ENCODE results near the gene MRPS23.

MRPS23 gene

GRCh38 chr17:57832314-57833178 is 17.3 kb downstream of the MRPS23 start:
- peak; percentile 14 for ATAC-seq (replicated peaks)
- no peak for DNase-seq
- Mint-ChIP-seq H3K36me3 (ENCODE audit: insufficient read depth) (peaks cover 11% of the 10 kb centered on the region), H3K27ac (no peak overlapping the region), H3K27me3 (no peaks in the 10 kb centered on the region), H3K4me3 (no peak overlapping the region), H3K4me1 (ENCODE audit: low read depth in 2 of 2) (peaks cover 0 to 4% of the 10 kb centered on the region in 2 donors), H3K9me3 (no peaks in the 10 kb centered on the region)

DNA sequence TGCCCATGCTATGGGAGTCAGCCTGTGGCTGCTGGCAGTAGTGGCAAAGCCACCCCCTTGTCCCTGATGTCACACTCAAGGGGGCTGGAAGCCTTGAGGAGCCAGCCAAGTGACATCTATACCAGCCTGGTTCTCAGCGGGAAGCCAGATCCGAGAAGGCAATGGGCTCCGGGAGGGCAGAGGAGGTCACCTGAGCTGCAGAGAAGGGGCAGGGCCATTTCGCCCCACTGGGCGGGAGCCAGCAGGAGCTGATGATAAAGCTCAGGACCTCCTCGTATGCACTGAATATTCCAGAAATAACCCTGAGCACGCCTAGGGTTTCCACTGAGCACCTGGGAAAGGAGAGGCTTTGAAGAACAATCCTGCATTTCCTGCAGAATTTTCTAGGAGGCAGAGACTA is 19.0 kb downstream of the MRPS23 start:
- Mint-ChIP-seq H3K36me3 (ENCODE audit: insufficient read depth) (peaks cover 4% of the 10 kb centered on the region), H3K9me3 (no peaks in the 10 kb centered on the region), H3K27ac (no peak overlapping the region), H3K27me3 (no peaks in the 10 kb centered on the region), H3K4me1 (ENCODE audit: low read depth in 2 of 2) (peaks cover 0 to 4% of the 10 kb centered on the region in 2 donors), H3K4me3 (no peak overlapping the region)
- no peak for ATAC-seq (replicated peaks)
- no peak for DNase-seq

- H3K27ac Mint-ChIP-seq: no peak overlapping the region
- no peaks in the 10 kb centered on the region for H3K36me3 Mint-ChIP-seq (ENCODE audit: insufficient read depth)
- DNase-seq: no peak
- ATAC-seq (replicated peaks): no peak
- no peak overlapping the region for H3K4me3 Mint-ChIP-seq
- no peaks in the 10 kb centered on the region for H3K9me3 Mint-ChIP-seq
- peaks cover 4 to 8% of the 10 kb centered on the region in 2 donors for H3K27me3 Mint-ChIP-seq
- H3K4me1 Mint-ChIP-seq (ENCODE audit: low read depth in 2 of 2): no peaks in the 10 kb centered on the region
These were observed 26.1 kb downstream of the MRPS23 start for GRCh38 chr17:57823469-57824401.

GRCh38 chr17:57819867-57820266 is 30.0 kb downstream of the MRPS23 start:
- H3K4me3 Mint-ChIP-seq: no peak overlapping the region
- H3K27me3 Mint-ChIP-seq: peaks cover 22 to 43% of the 10 kb centered on the region in 2 donors
- H3K9me3 Mint-ChIP-seq: no peaks in the 10 kb centered on the region
- H3K36me3 Mint-ChIP-seq (ENCODE audit: insufficient read depth): no peaks in the 10 kb centered on the region
- ATAC-seq (replicated peaks): no peak
- no peaks in the 10 kb centered on the region for H3K4me1 Mint-ChIP-seq (ENCODE audit: low read depth in 2 of 2)
- no peak overlapping the region for H3K27ac Mint-ChIP-seq
- no peak for DNase-seq

DNA sequence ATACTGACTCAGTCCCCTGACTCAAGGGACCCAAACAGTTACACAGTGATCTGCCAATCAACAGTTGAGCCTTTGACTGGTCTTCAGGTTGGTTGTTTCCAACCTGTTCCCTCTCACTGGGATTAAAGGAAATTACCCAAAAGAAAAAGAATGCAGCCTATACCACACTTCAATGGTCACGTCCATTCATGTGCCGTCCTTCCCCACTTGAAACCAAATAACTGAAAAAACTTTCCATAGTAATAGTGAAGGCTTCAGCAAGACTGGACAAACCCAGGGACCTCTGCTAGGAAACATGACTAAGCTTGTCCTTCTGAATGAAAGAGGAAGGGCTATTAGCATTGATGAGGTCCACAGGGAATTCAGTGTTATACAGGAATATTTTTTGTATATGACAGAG is 30.6 kb downstream of the MRPS23 start:
- Mint-ChIP-seq H3K9me3 (no peaks in the 10 kb centered on the region), H3K4me3 (no peak overlapping the region), H3K27ac (no peak overlapping the region), H3K36me3 (ENCODE audit: insufficient read depth) (no peaks in the 10 kb centered on the region), H3K27me3 (peaks cover 22 to 49% of the 10 kb centered on the region in 2 donors), H3K4me1 (ENCODE audit: low read depth in 2 of 2) (no peaks in the 10 kb centered on the region)
- ATAC-seq (replicated peaks): no peak
- no peak for DNase-seq

- Mint-ChIP-seq H3K27ac (no peak overlapping the region), H3K27me3 (peaks cover 22 to 57% of the 10 kb centered on the region in 2 donors), H3K36me3 (ENCODE audit: insufficient read depth) (no peaks in the 10 kb centered on the region), H3K4me3 (no peak overlapping the region), H3K4me1 (ENCODE audit: low read depth in 2 of 2) (no peaks in the 10 kb centered on the region), H3K9me3 (no peaks in the 10 kb centered on the region)
- ATAC-seq (replicated peaks) (no peak), DNase-seq (no peak)
These were observed 31.8 kb downstream of the MRPS23 start for GRCh38 chr17:57818066-57818465.

DNA sequence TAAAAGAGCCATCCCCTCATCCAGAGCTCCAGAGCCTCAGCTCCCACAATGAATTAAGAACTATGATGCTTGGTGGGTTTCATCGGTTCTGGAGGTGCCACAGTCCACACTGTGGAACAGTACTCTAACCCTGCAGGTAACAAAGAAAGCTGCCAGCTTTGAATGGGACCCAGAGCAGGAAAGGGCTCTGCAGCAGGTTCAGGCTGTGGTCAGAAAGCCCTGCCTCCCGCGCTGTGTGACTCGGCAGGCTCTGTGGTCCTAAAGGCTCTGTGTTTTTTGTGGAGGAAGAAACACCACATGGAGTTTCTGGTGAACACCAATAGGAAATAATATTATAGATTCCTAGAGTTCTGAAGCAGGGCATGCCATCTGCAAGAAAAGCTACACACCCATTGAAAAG is 32.5 kb downstream of the MRPS23 start:
- no peak for DNase-seq
- ATAC-seq (replicated peaks): no peak
- Mint-ChIP-seq H3K27me3 (peaks cover 22 to 57% of the 10 kb centered on the region in 2 donors), H3K36me3 (ENCODE audit: insufficient read depth) (no peaks in the 10 kb centered on the region), H3K9me3 (no peaks in the 10 kb centered on the region), H3K27ac (no peak overlapping the region), H3K4me3 (no peak overlapping the region), H3K4me1 (ENCODE audit: low read depth in 2 of 2) (no peaks in the 10 kb centered on the region)

DNA sequence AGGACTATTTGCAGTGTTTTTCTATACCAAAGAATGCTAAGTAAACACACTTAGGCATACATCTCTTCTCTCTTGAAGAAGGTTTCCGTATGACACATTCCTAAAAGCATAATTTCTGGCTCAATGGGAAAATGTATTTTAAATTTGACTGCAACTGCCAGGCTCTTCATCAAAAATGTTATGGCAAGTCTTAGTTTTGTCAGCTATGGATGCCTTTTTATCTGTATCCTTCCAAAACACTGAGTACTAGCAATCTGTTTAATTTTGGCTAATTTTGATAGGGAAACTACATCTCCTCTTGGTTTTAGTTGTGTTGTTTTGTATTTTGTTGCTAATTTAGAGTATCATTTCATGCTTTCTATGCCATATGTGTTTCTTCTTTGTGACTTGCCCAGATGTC is 35.4 kb downstream of the MRPS23 start:
- H3K4me3 Mint-ChIP-seq: no peak overlapping the region
- no peak for ATAC-seq (replicated peaks)

DNA sequence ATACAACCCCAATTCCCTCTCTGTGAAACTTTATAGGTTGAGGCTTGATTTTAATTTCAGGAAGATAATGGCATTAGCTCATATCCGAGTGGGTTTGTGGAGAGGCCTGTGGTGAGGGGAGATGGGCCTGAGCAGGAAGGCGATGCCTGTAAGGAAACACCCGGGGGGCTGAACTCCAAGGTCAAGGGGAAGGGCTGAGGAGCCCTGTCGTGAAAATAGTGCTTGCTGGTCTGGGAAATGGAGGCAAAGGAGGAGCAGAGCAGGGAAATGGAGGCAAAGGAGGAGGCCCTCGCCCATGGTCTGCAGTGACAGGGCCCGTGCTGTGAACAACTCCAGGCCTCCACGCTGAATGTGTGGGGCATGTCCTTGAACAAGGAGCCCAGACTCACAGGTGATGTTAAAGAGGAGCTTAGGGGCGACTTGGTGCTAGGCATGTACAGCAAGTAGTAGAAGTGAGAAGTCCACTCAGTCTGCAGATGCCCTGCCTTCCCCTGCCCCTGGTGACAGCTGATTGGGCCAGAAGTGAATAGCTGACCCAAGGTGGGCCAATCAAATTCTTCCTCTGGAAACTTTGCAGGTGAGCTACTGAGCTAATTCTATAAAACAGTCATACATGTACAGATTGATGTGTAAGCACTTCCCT is 38.1 kb downstream of the MRPS23 start:
- Mint-ChIP-seq H3K9me3 (no peaks in the 10 kb centered on the region), H3K4me3 (no peak overlapping the region), H3K36me3 (ENCODE audit: insufficient read depth) (no peaks in the 10 kb centered on the region), H3K27me3 (peaks cover 42 to 79% of the 10 kb centered on the region in 2 donors), H3K4me1 (ENCODE audit: low read depth in 2 of 2) (no peaks in the 10 kb centered on the region), H3K27ac (no peak overlapping the region)
- no peak for DNase-seq
- no peak for ATAC-seq (replicated peaks)

More for the DNA sequence above, 35.4 kb downstream of the MRPS23 start:
- DNase-seq: no peak
- Mint-ChIP-seq H3K27me3 (peaks cover 42 to 84% of the 10 kb centered on the region in 2 donors), H3K9me3 (no peaks in the 10 kb centered on the region), H3K36me3 (ENCODE audit: insufficient read depth) (no peaks in the 10 kb centered on the region), H3K27ac (no peak overlapping the region), H3K4me1 (ENCODE audit: low read depth in 2 of 2) (no peaks in the 10 kb centered on the region)

DNA sequence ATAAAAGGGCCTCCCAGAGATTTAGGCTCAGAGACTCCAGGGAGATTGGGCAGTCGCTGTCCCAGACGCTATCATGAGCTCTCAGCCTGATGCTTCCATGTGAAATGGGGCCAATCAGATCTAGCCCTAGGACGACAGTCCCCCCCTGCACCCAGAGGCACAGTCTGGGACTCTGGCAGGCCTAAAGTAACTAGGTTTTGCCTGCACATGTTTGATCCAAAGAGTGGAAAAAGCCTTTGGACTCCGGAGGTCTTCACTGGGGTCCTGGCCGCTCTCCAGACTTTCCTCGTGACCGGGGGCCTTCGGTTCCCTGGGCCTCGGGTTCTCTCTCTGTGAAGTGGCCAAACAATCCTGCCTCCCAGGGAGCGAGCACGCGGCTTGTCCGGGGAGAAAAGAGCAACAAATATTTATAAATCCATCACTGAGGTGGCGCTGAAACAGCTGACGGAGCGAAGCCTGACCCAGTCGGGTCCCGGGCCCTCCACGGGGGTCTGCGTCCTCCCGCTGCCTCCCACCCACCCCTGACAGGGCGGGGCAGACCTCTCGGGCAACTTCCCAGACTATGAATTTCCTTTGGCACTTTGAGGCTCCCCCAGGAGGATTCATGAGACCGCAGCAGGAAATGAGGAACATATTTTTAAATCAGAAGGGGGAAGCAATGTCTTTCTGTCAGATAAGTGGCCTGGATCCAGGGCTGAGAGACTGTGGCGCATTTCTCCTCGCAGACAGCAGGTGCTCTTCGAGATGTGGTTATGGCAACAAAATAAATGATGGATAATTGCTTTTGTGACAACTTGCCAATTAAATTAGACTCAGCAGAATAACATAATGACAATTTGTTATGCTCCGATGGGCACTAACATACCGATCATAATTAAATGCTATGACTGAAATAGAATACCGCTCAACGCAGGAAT is 38.9 kb downstream of the MRPS23 start:
- no peak overlapping the region for H3K4me3 Mint-ChIP-seq
- peaks cover 41 to 79% of the 10 kb centered on the region in 2 donors for H3K27me3 Mint-ChIP-seq
- H3K27ac Mint-ChIP-seq: no peak overlapping the region
- H3K9me3 Mint-ChIP-seq: no peaks in the 10 kb centered on the region
- H3K36me3 Mint-ChIP-seq (ENCODE audit: insufficient read depth): no peaks in the 10 kb centered on the region
- no peaks in the 10 kb centered on the region for H3K4me1 Mint-ChIP-seq (ENCODE audit: low read depth in 2 of 2)
- DNase-seq: no peak
- no peak for ATAC-seq (replicated peaks)

DNA sequence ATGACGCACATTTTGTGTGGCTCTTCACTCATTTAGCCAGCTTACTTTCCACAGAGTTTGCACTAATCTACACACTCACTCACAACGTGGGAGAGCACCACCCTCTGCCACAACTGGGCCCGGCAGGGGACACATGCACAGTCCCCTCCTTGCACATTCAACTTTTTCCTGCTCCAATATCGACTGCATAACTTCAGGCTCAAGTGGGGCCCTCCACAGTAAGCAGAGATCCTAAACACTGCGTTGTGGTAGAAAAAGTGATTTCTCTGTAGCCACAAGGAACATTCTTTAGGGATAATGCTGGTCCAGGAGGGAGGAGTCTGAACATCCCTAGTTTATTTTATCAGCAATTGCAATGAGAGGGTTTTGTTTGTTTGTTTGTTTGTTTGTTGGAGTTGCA is 40.0 kb downstream of the MRPS23 start:
- no peak for DNase-seq
- Mint-ChIP-seq H3K9me3 (no peaks in the 10 kb centered on the region), H3K27me3 (peaks cover 44 to 77% of the 10 kb centered on the region in 2 donors), H3K4me3 (no peak overlapping the region), H3K27ac (no peak overlapping the region), H3K4me1 (ENCODE audit: low read depth in 2 of 2) (no peaks in the 10 kb centered on the region), H3K36me3 (ENCODE audit: insufficient read depth) (no peaks in the 10 kb centered on the region)
- no peak for ATAC-seq (replicated peaks)

GRCh38 chr17:57808882-57809281 is 41.0 kb downstream of the MRPS23 start:
- DNase-seq: no peak
- Mint-ChIP-seq H3K9me3 (no peaks in the 10 kb centered on the region), H3K36me3 (ENCODE audit: insufficient read depth) (peaks cover 1% of the 10 kb centered on the region), H3K4me1 (ENCODE audit: low read depth in 2 of 2) (no peaks in the 10 kb centered on the region), H3K27ac (no peak overlapping the region), H3K27me3 (peaks cover 44 to 67% of the 10 kb centered on the region in 2 donors), H3K4me3 (no peak overlapping the region)
- ATAC-seq (replicated peaks): no peak
